Measurements from ENCODE around the gene SLC3A2.
"Not testable (repeated sequence)": the region's sequence is repeated elsewhere in the genome, so short reads cannot be mapped to it uniquely, and the experiment has no call there.

SLC3A2 gene

GRCh38 chr11:62880803-62881578, at the start of gene SLC3A2:
TSS of gene SLC3A2 (plus strand) at chr11:62880896. CDS start at chr11:62881024, 128 bp downstream.
- DNase-seq (ENCODE audit: low read depth): peak; percentile 80

- DNase-seq (ENCODE audit: low read depth): no peak
Observed at GRCh38 chr11:62830904-62831519, 49.7 kb upstream of the SLC3A2 start.

- peak; percentile 99 for DNase-seq (ENCODE audit: low read depth)
Observed at GRCh38 chr11:62831520-62832335, 49.0 kb upstream of the SLC3A2 start, which contains the start of gene STX5. TSS of gene STX5 (minus strand) at chr11:62832051. CDS start at chr11:62831243, 808 bp downstream.

GRCh38 chr11:62832336-62833234, 48.1 kb upstream of the SLC3A2 start, which contains the start of gene TEX54:
TSS of gene TEX54 (minus strand) at chr11:62832841.
- DNase-seq (ENCODE audit: low read depth): no peak

GRCh38 chr11:62835336-62835735, 45.4 kb upstream of the SLC3A2 start:
- DNase-seq (ENCODE audit: low read depth): no peak

GRCh38 chr11:62839050-62839945, 41.4 kb upstream of the SLC3A2 start, which contains the start of gene WDR74:
TSS of gene WDR74 (minus strand) at chr11:62839590. CDS start at chr11:62839570, 20 bp downstream.
- peak; percentile 83 for DNase-seq (ENCODE audit: low read depth)

GRCh38 chr11:62840721-62841360, 39.9 kb upstream of the SLC3A2 start:
- DNase-seq (ENCODE audit: low read depth): peak; percentile 95

- DNase-seq (ENCODE audit: low read depth): peak; percentile 99
Observed at GRCh38 chr11:62841361-62842170, 39.1 kb upstream of the SLC3A2 start.

- DNase-seq (ENCODE audit: low read depth): no peak
Observed at GRCh38 chr11:62842171-62842741, 38.4 kb upstream of the SLC3A2 start.

- not testable (repeated sequence) for DNase-seq (ENCODE audit: low read depth)
Observed at GRCh38 chr11:62842891-62843290, 37.8 kb upstream of the SLC3A2 start.

- no peak for DNase-seq (ENCODE audit: low read depth)
Observed at GRCh38 chr11:62843466-62843865, 37.2 kb upstream of the SLC3A2 start.

- DNase-seq (ENCODE audit: low read depth): no peak
Observed at GRCh38 chr11:62844154-62844553, 36.5 kb upstream of the SLC3A2 start.

GRCh38 chr11:62846177-62846576, 34.5 kb upstream of the SLC3A2 start:
- DNase-seq (ENCODE audit: low read depth): no peak

GRCh38 chr11:62847767-62848314, 32.9 kb upstream of the SLC3A2 start:
- no peak for DNase-seq (ENCODE audit: low read depth)

GRCh38 chr11:62850911-62851806, 29.5 kb upstream of the SLC3A2 start:
- no peak for DNase-seq (ENCODE audit: low read depth)

GRCh38 chr11:62851807-62852522, 28.7 kb upstream of the SLC3A2 start:
- no peak for DNase-seq (ENCODE audit: low read depth)
